NCI-H345 (cell line): ENCODE results near the gene GPC4.
A peak's percentile ranks its signal among the peaks of the same experiment; 100 is the strongest.

ENCODE experiments used
- DNase-seq: peaks from one replicate; lab custom pipeline; 2025; lab: John Stamatoyannopoulos, UW

GPC4 gene

GRCh38 chrX:133415276-133416105, at the start of gene GPC4:
Gene GPC4, minus strand, starts transcription at chrX:133415489. Its CDS starts 524 bp downstream, at chrX:133414965.
- DNase-seq = peak; percentile 31

- no peak for DNase-seq
These were observed 45.9 kb upstream of the GPC4 start for GRCh38 chrX:133461231-133461630.

DNA sequence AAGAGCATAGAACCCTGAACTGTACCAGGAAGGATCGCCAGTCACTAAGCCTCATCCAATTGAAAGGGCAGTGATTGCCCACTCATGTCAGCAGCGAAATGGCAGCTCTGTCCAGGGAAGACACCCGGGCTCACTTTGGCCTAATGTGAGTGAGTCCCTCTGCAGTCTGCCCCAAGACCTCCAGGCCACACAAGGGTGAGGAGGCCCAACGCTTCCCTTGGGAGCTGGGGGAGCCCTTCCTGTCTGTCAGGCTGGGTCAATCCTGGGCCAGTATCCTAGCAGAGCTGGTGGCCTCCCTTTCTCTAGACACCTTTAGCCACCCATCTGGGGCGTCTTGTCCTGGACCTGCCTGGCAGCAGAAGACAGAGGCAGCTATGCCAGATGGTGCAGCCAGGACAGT, 39.6 kb upstream of the GPC4 start:
- no peak for DNase-seq

DNA sequence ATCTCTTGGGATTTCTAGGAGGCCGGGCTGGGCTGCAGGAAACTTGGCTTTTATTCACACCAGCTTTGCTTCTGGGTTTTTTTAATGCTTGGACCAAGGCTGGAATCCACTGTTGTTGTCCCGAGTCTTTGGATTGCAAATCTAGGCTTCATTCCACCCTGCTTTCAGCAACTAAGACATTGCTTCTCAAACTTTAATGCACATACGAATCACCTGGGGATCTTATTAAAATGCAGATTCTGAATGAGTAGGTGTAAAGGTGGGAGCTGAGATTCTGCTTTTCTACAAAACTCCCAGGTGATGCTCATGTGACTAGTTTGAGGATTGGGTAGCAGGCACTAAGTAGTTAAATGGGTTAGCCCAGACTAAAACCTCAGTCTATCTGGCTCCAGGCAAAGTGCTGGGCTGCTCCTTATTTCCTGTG, 39.2 kb upstream of the GPC4 start:
- no peak for DNase-seq

DNA sequence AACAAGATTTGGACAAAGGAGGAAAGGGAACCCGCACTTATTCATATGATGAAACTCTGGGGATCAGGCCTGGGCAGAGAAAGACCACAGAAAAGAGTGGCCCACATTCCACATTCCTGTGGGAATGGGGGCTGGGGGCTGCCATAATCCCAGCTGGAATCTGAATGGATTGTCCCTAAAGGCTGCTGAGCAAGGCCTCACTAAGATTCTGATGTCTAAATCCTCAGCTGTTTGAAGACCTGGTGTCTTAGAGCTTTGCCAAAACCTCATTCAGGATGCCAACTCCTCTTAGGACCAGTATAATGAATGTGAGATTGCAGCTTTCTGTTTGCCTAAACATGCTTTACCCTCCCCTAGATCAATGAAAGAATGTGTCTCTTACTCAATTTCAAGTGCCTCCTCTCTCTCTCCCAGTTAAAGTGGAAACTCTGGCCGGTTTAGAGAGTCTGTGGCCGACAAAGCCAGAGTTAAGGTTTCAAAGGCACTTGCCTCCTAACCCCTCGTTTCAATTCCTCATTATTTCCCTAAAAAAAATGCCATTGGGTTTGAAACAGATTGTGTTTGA, 33.3 kb upstream of the GPC4 start:
- no peak for DNase-seq

- DNase-seq = no peak
These were observed 29.9 kb upstream of the GPC4 start for GRCh38 chrX:133444952-133445831.

GRCh38 chrX:133444196-133444595, 28.9 kb upstream of the GPC4 start:
- DNase-seq = no peak

DNA sequence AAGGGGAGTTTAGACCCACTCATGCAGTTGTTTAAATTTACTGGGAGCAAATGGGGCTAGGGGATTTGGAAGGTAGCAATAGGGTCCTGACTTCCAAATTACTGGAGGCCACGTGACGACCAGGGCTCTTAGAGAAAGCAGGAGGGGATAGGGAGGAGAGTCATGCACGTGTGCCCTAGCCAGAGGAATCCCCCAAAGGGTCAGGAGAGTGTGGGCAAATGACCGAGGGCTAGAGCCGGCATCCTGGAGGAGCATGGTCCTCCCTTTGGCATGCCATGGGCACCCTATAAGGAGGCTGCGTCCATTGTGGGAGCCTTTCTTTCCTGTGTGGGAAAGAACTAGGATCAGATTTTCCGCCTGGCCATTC, 25.5 kb upstream of the GPC4 start:
- no peak for DNase-seq

DNA sequence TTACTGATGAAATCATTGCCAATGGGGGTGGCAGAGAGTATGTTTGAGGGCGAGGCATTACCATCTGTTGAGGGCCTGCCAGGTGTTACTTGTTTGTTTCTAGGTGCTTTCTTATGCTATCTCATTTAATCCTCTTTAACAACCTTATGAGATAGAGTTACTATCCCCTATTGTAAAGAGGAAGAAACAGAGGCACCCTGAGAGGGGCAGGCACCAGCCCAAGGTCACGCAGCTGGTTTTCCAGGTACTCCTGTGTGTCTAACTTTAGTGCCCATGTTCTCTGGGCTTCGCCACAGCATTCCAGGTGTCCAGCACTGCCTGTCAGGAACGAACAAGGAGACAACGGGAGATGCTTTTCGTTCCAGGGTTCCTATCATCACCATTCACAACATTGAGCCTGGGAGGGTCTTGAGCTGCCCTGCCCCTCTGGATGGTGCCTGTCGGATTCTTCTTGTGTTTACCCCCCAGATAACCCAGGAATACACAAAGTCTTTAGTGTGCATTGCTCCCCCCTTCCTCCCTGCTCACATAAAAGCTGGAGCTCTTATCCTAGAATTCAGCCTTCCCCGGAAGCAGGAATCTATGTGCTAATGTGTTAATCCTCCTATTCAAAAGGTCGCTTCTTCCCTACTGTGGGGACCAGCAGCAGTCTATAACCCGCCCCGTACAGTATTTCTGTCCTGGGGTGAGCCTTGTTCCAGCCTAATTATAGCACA, 24.9 kb upstream of the GPC4 start:
- no peak for DNase-seq

DNA sequence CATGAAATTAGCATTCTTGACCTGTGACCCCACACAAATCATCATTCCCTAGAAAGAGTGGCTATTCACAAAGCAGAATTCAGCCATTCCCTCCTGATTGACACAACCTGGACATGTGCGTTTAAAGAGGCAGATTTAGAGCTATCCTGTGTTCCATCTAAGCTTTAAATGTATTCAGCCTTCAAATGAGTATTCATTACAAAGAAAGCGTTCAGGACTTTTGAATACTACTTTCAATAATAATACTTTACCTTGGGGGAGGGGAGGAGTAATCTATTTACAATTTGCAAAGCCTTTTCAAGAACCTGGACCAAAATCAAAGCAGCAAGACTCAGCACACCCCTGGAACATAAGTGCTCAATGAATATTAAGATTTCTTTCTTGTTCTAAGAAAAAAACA, 22.5 kb upstream of the GPC4 start:
- DNase-seq = no peak

- DNase-seq = no peak
These were observed 22.1 kb upstream of the GPC4 start for GRCh38 chrX:133437356-133437755.

GRCh38 chrX:133435544-133436124, 20.3 kb upstream of the GPC4 start:
- DNase-seq = no peak

DNA sequence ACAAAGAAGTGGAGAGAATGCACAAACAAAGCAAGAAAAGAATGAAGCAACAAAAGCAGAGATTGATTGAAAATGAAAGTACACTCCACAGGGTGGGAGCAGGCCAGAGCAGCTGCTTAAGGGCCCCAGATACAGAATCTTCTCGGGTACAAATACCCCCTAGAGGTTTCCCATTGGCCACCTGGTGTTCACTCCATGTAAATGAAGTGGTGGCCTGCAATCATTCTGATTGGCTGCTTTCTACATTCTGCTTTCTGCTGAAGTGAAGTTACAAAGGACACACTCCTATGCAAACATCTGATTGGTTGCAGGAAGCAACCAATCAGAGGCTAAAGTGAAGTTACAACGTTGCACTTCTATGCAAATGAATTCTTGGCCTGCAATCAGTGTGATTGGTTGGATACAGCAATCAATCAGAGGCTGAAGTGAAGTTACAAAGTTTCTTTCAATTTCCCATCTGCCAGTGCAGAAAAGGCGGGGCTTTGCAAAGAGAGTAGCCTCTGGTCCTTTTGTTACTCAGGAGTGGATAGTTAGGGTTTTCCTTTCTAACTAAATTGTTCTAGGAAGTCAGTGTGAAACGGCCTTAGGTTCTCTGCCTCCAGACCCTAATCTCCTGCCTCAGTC, 19.0 kb upstream of the GPC4 start:
- DNase-seq = no peak

DNA sequence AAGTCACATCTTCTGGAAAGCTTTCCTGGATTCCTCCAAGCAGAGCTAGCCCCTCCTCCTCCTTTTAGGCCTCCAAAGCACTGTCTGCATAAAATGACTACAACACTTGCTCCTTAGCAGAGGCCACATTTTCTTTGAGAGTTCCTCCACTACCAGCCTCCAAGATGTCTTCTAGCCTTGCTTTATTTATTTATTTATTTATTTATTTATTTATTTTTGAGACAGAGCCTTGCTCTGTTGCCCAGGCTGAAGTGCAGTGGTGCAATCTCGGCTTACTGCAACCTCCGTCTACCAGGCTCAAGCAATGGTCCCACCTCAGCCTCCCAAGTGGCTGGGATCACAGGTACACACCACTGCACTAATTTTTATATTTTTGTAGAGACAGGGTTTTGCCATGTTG, 4.6 kb upstream of the GPC4 start:
- no peak for DNase-seq

- DNase-seq = no peak
These were observed 3.3 kb upstream of the GPC4 start for GRCh38 chrX:133418588-133418987.

DNA sequence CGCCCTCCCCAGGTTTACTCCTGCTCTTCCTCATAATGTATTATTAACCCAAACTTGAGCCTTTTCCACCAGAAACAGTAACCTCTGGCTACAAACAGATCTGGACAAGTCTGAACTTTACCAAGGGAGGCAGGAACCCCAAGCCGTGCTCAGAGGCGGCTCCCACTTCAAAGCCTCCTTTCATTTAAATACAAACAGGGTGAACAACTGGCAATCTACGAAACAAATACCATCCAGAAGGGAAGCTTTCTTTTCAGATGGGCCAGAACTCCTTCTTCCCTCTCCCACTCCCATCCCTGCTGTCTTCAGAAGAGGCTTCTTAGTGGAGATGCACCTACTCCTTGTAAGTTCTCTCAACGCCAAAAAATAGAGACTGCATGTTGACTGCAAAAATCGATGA, 2.1 kb upstream of the GPC4 start:
- DNase-seq = no peak

DNA sequence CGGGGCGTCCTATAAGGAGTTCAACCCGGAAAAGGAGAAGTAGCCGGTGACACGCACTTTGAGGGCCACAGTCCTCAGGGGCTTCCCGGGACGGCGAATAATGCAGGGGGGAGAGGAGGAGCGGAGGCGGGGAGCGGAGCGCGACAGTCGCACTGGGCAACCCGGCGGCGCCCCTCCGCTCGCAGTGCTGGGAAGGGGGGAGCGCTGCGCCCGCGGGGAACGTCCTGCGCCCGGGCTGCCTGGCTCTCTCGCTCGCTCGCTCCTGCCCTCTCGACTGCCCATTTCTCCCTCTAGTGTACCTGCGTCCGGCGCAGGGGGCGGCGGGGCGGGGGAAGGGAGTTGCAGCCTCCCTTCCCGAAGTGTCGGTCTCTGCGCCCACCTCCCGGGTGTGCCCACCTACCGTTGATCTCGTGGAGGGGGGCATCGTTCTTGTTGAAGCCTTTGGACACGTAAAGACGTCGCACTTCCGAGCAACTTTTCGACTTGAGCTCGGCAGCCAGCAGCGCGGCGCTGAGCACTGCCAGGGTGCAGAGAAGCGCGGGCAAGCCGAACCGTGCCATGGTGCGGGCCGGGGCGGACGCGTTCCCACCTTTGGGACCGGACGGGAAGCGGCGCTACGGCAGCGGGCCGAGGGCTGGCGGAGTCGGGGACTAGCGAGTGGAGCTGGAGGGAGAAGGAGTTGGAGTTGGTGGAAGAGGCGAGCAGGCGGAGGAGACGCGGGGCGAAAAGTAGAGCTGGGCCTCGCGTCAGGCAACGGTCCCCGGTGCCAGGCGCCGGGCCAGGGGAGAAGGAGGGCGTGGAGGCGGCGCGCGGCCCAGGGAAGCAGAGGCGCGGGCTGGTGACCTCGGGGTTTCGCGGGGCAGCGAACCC, 648 bp downstream of the GPC4 start:
- no peak for DNase-seq

DNA sequence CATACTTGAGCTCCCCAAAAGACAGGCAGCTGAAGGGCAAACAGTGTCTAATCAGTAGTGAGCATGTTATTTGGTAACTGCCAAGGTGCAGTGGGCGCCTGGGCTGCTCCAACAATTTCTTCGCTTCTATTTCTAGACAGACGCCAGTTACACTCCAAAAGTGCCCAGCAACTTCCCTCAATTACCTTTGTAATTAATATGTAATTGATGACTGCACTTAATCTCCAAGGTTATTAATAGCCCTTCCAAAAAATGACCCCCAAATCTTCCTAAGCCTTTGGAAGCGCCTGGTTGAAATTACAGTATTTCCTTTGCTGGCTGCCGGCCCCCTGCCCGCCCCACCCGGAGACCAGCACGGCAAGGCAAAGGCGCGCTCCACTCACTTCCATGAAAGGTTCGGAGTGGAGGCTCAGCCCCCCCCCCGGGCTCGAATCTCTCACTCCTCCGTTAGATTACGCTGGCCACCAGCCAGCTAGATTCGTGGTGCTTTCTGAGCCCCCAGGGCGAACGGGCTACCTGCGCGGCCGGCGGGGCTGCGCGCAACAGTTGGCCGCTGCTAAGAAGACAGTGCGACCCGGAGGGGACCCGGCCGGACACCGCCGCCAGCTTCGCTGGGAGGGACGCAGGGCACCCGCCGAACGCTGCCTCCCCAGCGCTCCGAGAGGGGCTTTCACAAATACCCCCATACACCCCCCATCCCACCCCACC, 1.9 kb downstream of the GPC4 start:
- DNase-seq = no peak

- no peak for DNase-seq
These were observed 2.6 kb downstream of the GPC4 start for GRCh38 chrX:133412665-133413064.

- DNase-seq = no peak
These were observed 3.0 kb downstream of the GPC4 start for GRCh38 chrX:133412246-133412645.
